Uterus (tissue), 2 donors: ENCODE measurements around the gene CRY2.

Experiments used
- POLR2A ChIP-seq, 2 donors: fragments of 450-650 bp; IDR thresholded peaks; one replicate each; pipeline ENCODE4 v1.6.1; 2016; ENCODE audit warnings: antibody characterized with exemption in 2 of 2, mild to moderate bottlenecking in 1 of 2, moderate library complexity in 1 of 2
- TF ChIP-seq, protein P1 (sequence below), 4 experiments: fragments of 200-600 bp in 2 of 4; fragments of 450-650 bp in 2 of 4; sonication (generic) in 2 of 4; IDR thresholded peaks; one replicate each; pipeline ENCODE4 v1.5.1; 2016 to 2019; ENCODE audit warnings: antibody characterized with exemption in 4 of 4, mild to moderate bottlenecking in 2 of 4, moderate library complexity in 1 of 4

GRCh38 chr11:45918331-45918941 is 71.2 kb downstream of the CRY2 start:
- TF ChIP-seq, protein P1, sequence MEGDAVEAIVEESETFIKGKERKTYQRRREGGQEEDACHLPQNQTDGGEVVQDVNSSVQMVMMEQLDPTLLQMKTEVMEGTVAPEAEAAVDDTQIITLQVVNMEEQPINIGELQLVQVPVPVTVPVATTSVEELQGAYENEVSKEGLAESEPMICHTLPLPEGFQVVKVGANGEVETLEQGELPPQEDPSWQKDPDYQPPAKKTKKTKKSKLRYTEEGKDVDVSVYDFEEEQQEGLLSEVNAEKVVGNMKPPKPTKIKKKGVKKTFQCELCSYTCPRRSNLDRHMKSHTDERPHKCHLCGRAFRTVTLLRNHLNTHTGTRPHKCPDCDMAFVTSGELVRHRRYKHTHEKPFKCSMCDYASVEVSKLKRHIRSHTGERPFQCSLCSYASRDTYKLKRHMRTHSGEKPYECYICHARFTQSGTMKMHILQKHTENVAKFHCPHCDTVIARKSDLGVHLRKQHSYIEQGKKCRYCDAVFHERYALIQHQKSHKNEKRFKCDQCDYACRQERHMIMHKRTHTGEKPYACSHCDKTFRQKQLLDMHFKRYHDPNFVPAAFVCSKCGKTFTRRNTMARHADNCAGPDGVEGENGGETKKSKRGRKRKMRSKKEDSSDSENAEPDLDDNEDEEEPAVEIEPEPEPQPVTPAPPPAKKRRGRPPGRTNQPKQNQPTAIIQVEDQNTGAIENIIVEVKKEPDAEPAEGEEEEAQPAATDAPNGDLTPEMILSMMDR (IDR thresholded peaks at IDR 0.05) = no peak
- peak; percentile 55 to 76 for TF ChIP-seq POLR2A (IDR thresholded peaks at IDR 0.05)
